ENCODE data around the gene PTPN21.

The PTPN21 gene

GRCh38 chr14:88463318-88463717 lies 91.5 kb downstream of the PTPN21 start:
- DNase-seq: peak in 1 of 2 experiments; percentile 42

- no peak for DNase-seq
Observed at GRCh38 chr14:88454886-88455285, 99.9 kb downstream of the PTPN21 start.

GRCh38 chr14:88452231-88452630 lies 102.6 kb downstream of the PTPN21 start:
- no peak for DNase-seq

GRCh38 chr14:88439088-88439487 lies 115.7 kb downstream of the PTPN21 start:
- no peak for DNase-seq

GRCh38 chr14:88437658-88438057 lies 117.1 kb downstream of the PTPN21 start:
- DNase-seq: no peak

GRCh38 chr14:88430976-88431375 lies 123.8 kb downstream of the PTPN21 start:
- no peak for DNase-seq

GRCh38 chr14:88426271-88426670 lies 128.5 kb downstream of the PTPN21 start:
- no peak for DNase-seq

- no peak for DNase-seq
Observed at GRCh38 chr14:88424573-88424972, 130.2 kb downstream of the PTPN21 start.

- DNase-seq: no peak
Observed at GRCh38 chr14:88422919-88423650, 131.7 kb downstream of the PTPN21 start.

- no peak for DNase-seq
Observed at GRCh38 chr14:88422047-88422446, 132.8 kb downstream of the PTPN21 start.

GRCh38 chr14:88421286-88421685 lies 133.5 kb downstream of the PTPN21 start:
- DNase-seq: no peak

- no peak for DNase-seq
Observed at GRCh38 chr14:88420187-88420586, 134.6 kb downstream of the PTPN21 start.

- DNase-seq: no peak
Observed at GRCh38 chr14:88417594-88417993, 137.2 kb downstream of the PTPN21 start.
